Natural killer cell (primary cell): Measurements from ENCODE around the gene MAG. TPM values are rescaled to one million over a fixed set of nuclear protein-coding genes. Genes with fewer than 3 reads are reported as not detected.

ENCODE experiments used
- ATAC-seq, 3 donors: fragments of 150-1000 bp in 2 of 3; fragments of 200-7000 bp in 1 of 3; cut with Tn5 transposase; 1 replicate in 1 of 3; 2 replicates in 2 of 3; pipeline ENCODE4 v1.10.0; 2021; ENCODE audit warnings: mild to moderate bottlenecking in 2 of 3, moderate library complexity in 2 of 3
- DNase-seq, 2 donors: peaks; one replicate each; pipeline versions ENCODE4 v3.0.0 to v3.0.0-alpha.2; 2013 to 2021; ENCODE audit warnings: mixed read lengths in 1 of 2
- H3K27ac ChIP-seq: one replicate; pipeline ENCODE4 v1.5.1; 2013; ENCODE audit warnings: mild to moderate bottlenecking, low read length
- H3K27me3 ChIP-seq: one replicate; pipeline ENCODE4 v1.6.1; 2013; ENCODE audit warnings: low read length; ENCODE audit not compliant: control insufficient read depth, insufficient read depth
- H3K36me3 ChIP-seq: one replicate; pipeline ENCODE4 v1.6.1; 2013; ENCODE audit warnings: low read length; ENCODE audit not compliant: control insufficient read depth, insufficient read depth
- H3K4me1 ChIP-seq: one replicate; pipeline ENCODE4 v1.6.1; 2013; ENCODE audit warnings: low read length; ENCODE audit not compliant: control insufficient read depth, insufficient read depth
- H3K4me3 ChIP-seq: one replicate; pipeline ENCODE4 v1.5.1; 2013; ENCODE audit warnings: low read length
- H3K9me3 ChIP-seq: one replicate; pipeline ENCODE4 v1.6.1; 2013; ENCODE audit warnings: low read length; ENCODE audit not compliant: control insufficient read depth, insufficient read depth
- H3K27ac Mint-ChIP-seq, 2 donors: one replicate each; pipeline ENCODE4 v1.8.0; 2022; ENCODE audit warnings: mild to moderate bottlenecking in 2 of 2, mixed read lengths in 2 of 2, moderate library complexity in 1 of 2
- H3K27me3 Mint-ChIP-seq, 2 donors: one replicate each; pipeline ENCODE4 v1.8.0; 2022; ENCODE audit warnings: low read depth in 2 of 2, mixed read lengths in 2 of 2
- H3K36me3 Mint-ChIP-seq: one replicate; pipeline ENCODE4 v1.8.0; 2022; ENCODE audit warnings: mixed read lengths
- H3K4me1 Mint-ChIP-seq, 2 donors: one replicate each; pipeline ENCODE4 v1.8.0; 2022; ENCODE audit warnings: mixed read lengths in 2 of 2
- H3K4me3 Mint-ChIP-seq: one replicate; pipeline ENCODE4 v1.8.0; 2022; ENCODE audit warnings: mild to moderate bottlenecking, moderate library complexity, mixed read lengths
- H3K9me3 Mint-ChIP-seq, 2 donors: one replicate each; pipeline ENCODE4 v1.8.0; 2022; ENCODE audit warnings: mixed read lengths in 2 of 2
- CTCF ChIP-seq: fragments of 200-600 bp; IDR thresholded peaks from one replicate; pipeline ENCODE4 v1.8.0; 2022; ENCODE audit warnings: antibody characterized with exemption
- WGBS: methylation state at CpG from one replicate; pipeline ENCODE4 v1.1.7; 2013; ENCODE audit warnings: missing lambda C conversion rate; ENCODE audit not compliant: insufficient coverage; 5-methylcytosine and 5-hydroxymethylcytosine counted together
- intact Hi-C: fragments of 100-400 bp; cut with micrococcal nuclease; formaldehyde crosslinking; loops from one replicate; pipeline ENCODE4 v1.14.2; 2022
- total RNA-seq, 4 donors: library from RNA; stranded (reverse); fragments of 120-200 nt in 1 of 4; gene quantifications; one replicate each; pipeline versions ENCODE4 v1.2.3 to v1.2.4, GENCODE V29; 2013 to 2022

The MAG gene
- total RNA-seq, 3 donors from 2014 or later (not counting 1 experiment from before 2014, with no cell fraction given): not detected

DNA sequence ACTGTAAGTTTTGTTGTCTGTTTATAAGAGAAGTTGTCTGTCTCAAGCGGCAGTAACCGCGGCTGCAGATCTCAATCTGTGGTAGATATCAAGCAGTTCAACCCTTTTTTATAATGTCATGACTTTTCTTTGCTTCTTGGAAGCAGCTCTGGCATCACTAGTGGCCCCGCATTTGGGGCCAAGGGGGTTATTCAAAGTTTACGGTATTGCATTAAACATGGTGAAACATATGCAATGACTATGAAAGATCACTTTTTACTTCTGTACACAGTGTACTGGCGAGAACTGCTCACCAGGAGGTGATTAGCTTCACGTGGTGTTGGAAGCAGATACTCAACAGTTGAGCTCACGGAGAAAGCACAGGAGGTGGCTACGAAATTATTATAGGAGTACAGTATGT lies 61.7 kb downstream of the MAG start:
- Histone ChIP-seq H3K36me3 (no peaks in the 10 kb centered on the region), H3K4me1 (peaks cover 16% of the 10 kb centered on the region), H3K4me3 (no peak overlapping the region), H3K27me3 (no peaks in the 10 kb centered on the region), H3K9me3 (no peaks in the 10 kb centered on the region), H3K27ac (no peak overlapping the region)
- Mint-ChIP-seq H3K9me3 (no peaks in the 10 kb centered on the region), H3K27ac (no peak overlapping the region), H3K36me3 (no peaks in the 10 kb centered on the region), H3K27me3 (peaks cover 8 to 14% of the 10 kb centered on the region in 2 donors), H3K4me1 (peaks cover 6 to 17% of the 10 kb centered on the region in 2 donors), H3K4me3 (no peak overlapping the region)
- ATAC-seq (peak in 1 of 3 donors; percentile 66), DNase-seq (no peak)
- 88% methylated on average over 7 of the region's 9 CpGs for WGBS
- no peak for TF ChIP-seq CTCF
- intact Hi-C loops: loop anchor here (10.0 kb wide), 1 partner anchor 241 kb away; no protein-coding TSS in a partner anchor

- peak in 1 of 2 donors; percentile 27 for DNase-seq
- Histone ChIP-seq H3K36me3 (no peaks in the 10 kb centered on the region), H3K27ac (no peak overlapping the region), H3K9me3 (no peaks in the 10 kb centered on the region), H3K4me1 (peaks cover 16% of the 10 kb centered on the region), H3K27me3 (no peaks in the 10 kb centered on the region), H3K4me3 (no peak overlapping the region)
- 59% methylated on average over 8 of the region's 8 CpGs for WGBS
- Mint-ChIP-seq H3K4me1 (peaks cover 6 to 17% of the 10 kb centered on the region in 2 donors), H3K4me3 (peak overlapping the region; percentile 21), H3K9me3 (no peaks in the 10 kb centered on the region), H3K27ac (peak overlapping the region in 1 of 2 donors; percentile 33), H3K36me3 (no peaks in the 10 kb centered on the region), H3K27me3 (peaks cover 8 to 14% of the 10 kb centered on the region in 2 donors)
- intact Hi-C loops: loop anchor here (10.0 kb wide), 1 partner anchor 240 kb away; no protein-coding TSS in a partner anchor
- peak; percentile 76 to 92 (median 77) for ATAC-seq
- TF ChIP-seq CTCF: no peak
These were observed 62.9 kb downstream of the MAG start for GRCh38 chr19:35354898-35355297.

DNA sequence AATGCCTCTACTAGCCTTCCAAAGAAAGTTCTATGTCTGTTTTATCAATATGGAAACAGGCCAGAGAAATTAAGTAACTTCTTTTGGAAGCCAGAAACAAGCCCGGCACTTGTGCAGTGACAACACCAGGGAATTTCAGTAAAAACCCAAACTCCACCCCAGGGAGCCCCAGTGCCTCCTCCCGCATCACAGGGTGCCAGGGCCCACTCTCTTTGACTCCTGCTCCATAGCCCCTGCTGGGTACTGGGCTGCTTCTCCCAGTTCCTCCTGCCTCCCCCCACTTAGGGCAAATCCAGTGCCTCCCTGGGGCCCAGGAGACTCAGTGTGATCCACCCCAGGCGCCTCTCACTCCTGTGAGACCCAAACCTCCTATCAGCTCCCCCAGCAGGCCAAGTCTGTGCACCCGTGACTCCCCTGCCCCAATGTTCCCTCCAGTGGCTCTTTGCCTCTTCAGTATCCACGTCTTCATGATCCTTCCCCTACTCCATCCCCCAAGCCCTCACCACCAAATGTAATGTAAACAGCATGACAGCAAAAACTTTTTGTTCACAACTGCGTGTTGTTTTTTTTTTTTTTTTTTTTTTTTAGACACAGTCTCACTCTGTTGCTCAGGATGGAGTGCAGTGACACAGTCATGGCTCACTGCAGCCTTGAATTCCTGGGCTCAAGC lies 64.0 kb downstream of the MAG start:
- H3K27ac ChIP-seq: no peak overlapping the region
- H3K4me3 ChIP-seq: no peak overlapping the region
- H3K27me3 ChIP-seq: no peaks in the 10 kb centered on the region
- H3K9me3 ChIP-seq: no peaks in the 10 kb centered on the region
- 73% methylated on average over 6 of the region's 6 CpGs for WGBS
- Mint-ChIP-seq H3K27ac (no peak overlapping the region), H3K36me3 (no peaks in the 10 kb centered on the region), H3K9me3 (no peaks in the 10 kb centered on the region), H3K4me1 (peaks cover 6 to 17% of the 10 kb centered on the region in 2 donors), H3K4me3 (no peak overlapping the region), H3K27me3 (peaks cover 8 to 14% of the 10 kb centered on the region in 2 donors)
- no peaks in the 10 kb centered on the region for H3K36me3 ChIP-seq
- DNase-seq (no peak), ATAC-seq (no peak)
- no peak for TF ChIP-seq CTCF
- intact Hi-C loops: loop anchor here (10.0 kb wide), 1 partner anchor 239 kb away; no protein-coding TSS in a partner anchor
- H3K4me1 ChIP-seq: peaks cover 16% of the 10 kb centered on the region
